ENCODE results near the gene ZIC3. TPM values are rescaled to one million over a fixed set of nuclear protein-coding genes. Genes with fewer than 3 reads are reported as not detected.
"Not testable (repeated sequence)": the region's sequence is repeated elsewhere in the genome, so short reads cannot be mapped to it uniquely, and the experiment has no call there.

The ZIC3 gene
- polyA plus RNA-seq (2012; ENCODE audit: missing spikeins), result not detected

DNA sequence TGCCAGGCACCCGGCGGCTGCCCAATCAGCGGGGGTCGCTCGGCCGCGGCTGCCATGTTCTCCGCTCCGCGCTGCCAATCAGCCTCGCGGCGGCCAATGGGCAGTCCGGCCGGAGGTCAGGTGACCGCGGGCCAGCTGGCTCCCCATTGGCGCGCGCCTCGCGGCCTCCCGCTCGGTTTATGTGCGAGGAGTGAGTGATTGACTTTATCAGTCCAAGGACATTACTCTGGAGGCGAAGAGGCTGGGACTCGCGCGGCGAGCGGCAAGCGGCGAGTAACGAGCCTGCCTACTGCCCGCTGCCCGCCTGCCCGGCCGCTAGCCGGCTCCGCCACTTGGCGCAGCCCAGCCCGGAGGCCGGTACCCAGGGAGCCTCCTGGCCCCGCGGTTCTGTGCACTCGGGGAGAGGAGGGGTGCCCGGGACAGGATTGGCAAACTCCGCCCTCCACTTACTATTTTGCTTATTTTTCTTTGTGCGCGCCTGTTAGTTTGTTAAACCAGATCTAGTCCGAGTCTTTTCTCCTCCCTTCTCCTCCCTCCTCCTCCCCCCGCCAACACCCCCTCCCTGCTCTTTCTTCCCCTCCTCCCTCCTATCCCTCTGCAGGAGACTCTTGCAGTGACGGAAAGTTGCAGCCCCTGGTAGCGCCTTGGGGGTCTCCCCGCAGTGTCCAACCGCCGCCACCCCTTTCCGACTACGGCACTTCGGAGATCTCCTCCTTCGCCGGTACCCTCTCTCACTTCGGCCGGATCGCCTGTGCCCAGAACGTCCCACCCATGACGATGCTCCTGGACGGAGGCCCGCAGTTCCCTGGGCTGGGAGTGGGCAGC lies at the start of gene ZIC3:
ZIC3 (plus strand) TSS at position 207 of the 825 bp plus-strand sequence; CDS start at position 772, 565 bp downstream.
- no peak for DNase-seq (ENCODE audit: insufficient read length)
- FAIRE-seq, result no peak
- TF ChIP-seq POLR2A (IDR thresholded peaks at IDR 0.05; ENCODE audit: low read depth, low read length) (no peak), TAF1 (IDR thresholded peaks at IDR 0.05; ENCODE audit: borderline replicate concordance, low read depth, low read length) (no peak), POLR2AphosphoS5 (IDR thresholded peaks at IDR 0.05; ENCODE audit: low read depth, low read length) (no peak)

DNA sequence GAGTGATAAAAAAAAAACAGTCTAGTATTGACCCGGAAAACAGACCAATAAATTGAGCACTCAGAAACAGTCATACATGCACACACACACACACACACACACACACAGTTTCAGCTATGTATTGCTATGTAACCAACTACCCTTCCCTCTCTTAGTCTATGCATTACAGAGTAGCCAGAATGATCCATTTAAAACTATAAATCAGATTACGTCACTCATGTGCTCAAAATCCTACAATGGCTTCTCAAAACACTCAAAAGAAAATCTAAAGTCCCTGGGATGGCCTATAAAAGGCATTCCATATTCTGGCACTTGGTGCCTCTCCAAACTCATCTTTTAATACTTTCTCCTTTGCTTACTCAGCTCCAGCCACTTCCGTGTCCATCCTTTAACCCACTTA lies 46.5 kb upstream of the ZIC3 start:
- FAIRE-seq, result no peak
- no peak for DNase-seq (ENCODE audit: insufficient read length)
- TF ChIP-seq TAF1 (IDR thresholded peaks at IDR 0.05; ENCODE audit: borderline replicate concordance, low read depth, low read length) (no peak), POLR2AphosphoS5 (IDR thresholded peaks at IDR 0.05; ENCODE audit: low read depth, low read length) (no peak), POLR2A (IDR thresholded peaks at IDR 0.05; ENCODE audit: low read depth, low read length) (no peak)

DNA sequence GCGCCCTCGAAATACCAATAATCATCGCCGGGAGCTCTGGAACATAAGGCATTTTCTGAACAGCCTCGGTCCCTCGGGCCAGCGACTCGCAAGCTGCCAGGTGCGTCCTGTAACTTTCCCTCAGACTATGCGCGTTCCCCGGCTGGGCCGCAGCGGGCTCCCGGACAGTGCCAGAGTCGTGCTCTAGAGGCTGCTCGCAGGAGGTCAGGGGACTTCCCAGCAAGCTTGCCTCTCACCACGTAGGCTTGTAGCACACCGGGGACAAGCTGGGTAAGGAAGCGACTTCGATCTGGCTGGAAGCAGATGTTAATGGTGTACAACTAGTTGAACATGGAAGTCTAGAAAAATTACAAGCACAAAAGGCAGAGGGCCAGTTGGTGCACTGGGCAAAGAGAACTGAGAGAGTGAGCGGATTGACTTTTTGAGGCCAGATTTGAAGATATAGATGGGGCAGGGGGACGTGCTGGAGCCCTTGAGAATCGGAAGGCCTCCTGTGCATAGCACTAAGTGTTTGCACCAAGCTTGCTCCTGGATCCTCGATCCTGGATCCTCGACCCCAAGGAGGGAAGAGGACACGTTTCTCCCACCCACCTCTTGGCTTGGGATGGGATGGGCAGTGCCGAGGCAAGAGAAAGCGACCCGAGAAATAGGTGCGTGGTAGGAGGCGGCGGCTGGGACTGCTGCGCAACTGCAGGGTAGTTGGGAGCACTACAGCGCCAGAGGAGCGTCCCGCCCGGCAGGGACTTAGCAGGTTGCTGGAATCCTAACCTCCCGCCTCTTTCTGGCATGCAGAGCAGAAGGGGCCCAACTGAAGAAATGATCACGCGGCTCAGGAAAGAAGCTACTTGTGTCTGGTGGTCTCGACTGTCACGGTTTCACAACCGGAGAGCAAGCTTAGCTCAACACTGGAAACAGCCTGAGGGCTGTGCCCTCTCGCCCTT lies 19.9 kb upstream of the ZIC3 start:
- no peak for FAIRE-seq

DNA sequence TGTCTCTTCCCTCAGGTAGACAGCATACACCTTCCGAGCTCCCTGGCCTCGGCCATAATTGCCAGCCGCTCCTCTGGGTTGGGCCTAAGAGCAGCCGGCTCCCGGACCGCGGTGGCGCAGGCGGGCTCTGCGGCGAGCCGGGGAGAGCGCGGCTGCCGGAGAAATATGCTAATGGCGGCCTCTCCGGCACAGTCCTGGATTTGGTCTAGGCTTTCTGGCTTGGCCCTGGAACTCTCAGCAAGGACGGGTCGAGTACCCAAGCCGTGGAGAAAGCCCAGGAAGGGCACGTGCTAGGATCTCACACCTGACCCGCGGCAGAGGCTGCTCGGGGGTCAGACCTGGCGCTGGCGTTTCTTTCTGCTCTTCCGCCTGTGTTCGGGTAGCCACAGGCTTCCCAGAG lies 18.6 kb upstream of the ZIC3 start:
- FAIRE-seq, result no peak
- DNase-seq (ENCODE audit: insufficient read length), result no peak
- TF ChIP-seq POLR2AphosphoS5 (IDR thresholded peaks at IDR 0.05; ENCODE audit: low read depth, low read length), result no peak
- no peak for TF ChIP-seq TAF1 (IDR thresholded peaks at IDR 0.05; ENCODE audit: borderline replicate concordance, low read depth, low read length)
- no peak for TF ChIP-seq POLR2A (IDR thresholded peaks at IDR 0.05; ENCODE audit: low read depth, low read length)

More for the DNA sequence above, 19.9 kb upstream of the ZIC3 start:
- TF ChIP-seq POLR2A (IDR thresholded peaks at IDR 0.05; ENCODE audit: low read depth, low read length) (no peak), POLR2AphosphoS5 (IDR thresholded peaks at IDR 0.05; ENCODE audit: low read depth, low read length) (no peak), TAF1 (IDR thresholded peaks at IDR 0.05; ENCODE audit: borderline replicate concordance, low read depth, low read length) (no peak)
- no peak for DNase-seq (ENCODE audit: insufficient read length)

DNA sequence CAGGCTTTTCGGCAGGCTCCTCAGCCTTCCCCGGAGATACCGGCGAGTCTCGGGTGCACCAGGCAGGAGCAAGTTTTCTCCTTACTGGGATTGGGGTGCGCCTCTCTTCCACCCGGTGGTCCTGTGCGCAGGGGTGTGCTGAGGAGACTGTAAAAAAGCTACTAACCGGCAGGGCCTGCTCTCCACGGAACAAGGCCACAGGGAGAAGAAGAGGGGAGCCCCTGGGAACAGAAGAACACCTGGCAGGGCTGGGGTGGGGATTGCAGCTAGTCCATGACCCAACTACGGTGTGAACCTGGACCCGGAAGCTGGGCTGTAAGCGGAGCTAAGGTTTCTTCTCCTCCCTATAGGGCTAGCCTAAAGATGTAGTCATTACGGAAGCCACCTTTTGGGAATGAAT lies 17.7 kb upstream of the ZIC3 start:
- TF ChIP-seq POLR2AphosphoS5 (IDR thresholded peaks at IDR 0.05; ENCODE audit: low read depth, low read length), result no peak
- FAIRE-seq (no peak), DNase-seq (ENCODE audit: insufficient read length) (no peak)

DNA sequence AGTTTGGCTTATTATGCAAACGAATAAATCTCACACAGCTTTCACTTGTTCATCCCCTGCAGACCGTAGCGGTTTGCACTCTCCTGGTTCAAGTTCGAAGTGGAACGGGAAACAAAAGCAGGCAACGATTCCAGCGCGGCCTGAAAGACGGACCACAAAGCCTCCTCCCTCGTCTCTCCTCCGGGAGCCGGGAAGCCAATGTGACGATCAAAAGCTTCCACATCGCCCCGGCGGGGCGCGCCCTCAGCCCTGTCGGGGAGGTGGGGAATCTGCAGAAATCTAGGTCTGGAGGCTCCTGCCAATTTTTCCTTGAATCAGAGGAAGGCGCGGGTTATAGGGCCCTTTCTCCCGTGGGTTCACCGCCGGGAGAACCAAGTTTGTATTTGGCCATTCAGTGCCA lies 16.9 kb upstream of the ZIC3 start:
- no peak for DNase-seq (ENCODE audit: insufficient read length)
- FAIRE-seq, result no peak
- TF ChIP-seq TAF1 (IDR thresholded peaks at IDR 0.05; ENCODE audit: borderline replicate concordance, low read depth, low read length), result no peak
- TF ChIP-seq POLR2A (IDR thresholded peaks at IDR 0.05; ENCODE audit: low read depth, low read length), result no peak
- TF ChIP-seq POLR2AphosphoS5 (IDR thresholded peaks at IDR 0.05; ENCODE audit: low read depth, low read length), result no peak

DNA sequence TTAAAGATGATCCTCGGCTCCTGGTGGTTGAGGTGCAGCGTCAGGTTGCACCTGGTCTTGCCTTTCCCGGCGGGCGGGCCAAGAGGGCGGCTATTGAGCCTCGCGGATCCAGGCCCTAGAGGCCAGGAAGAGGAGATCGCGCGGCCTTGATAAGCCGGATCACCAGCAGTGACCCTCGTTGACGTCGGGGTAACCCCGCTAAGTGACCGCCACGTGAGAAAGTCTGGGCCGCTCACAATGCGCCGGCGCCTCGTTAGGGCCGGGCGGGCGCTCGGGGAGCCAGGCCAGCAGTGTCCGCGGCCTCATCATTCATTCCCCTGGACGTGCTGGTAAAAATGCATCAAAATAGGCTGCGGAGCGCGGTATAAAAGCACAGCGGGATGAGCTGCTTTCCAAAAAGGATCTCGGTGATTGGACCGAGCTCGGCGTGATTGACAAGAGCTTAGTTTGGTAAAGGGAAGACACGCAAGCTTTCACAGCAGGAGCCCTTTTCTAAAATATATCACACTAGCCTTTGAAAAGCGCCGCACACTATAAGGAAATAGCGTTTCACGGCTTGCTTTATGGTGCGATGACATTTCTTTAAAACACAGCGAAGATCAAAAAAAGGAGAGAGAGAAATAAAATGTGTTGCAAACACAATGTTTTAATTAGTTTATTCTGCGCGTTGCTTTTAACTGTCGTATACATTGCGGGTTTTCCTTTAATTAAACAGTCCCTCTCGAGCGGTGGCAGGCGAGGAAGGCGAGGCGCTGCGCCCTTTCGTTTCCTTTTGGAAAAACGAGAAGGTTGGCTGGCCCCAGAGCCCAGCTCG lies 15.9 kb upstream of the ZIC3 start:
- DNase-seq (ENCODE audit: insufficient read length) (no peak), FAIRE-seq (no peak)
- TF ChIP-seq POLR2AphosphoS5 (IDR thresholded peaks at IDR 0.05; ENCODE audit: low read depth, low read length), result no peak
- no peak for TF ChIP-seq TAF1 (IDR thresholded peaks at IDR 0.05; ENCODE audit: borderline replicate concordance, low read depth, low read length)
- no peak for TF ChIP-seq POLR2A (IDR thresholded peaks at IDR 0.05; ENCODE audit: low read depth, low read length)

DNA sequence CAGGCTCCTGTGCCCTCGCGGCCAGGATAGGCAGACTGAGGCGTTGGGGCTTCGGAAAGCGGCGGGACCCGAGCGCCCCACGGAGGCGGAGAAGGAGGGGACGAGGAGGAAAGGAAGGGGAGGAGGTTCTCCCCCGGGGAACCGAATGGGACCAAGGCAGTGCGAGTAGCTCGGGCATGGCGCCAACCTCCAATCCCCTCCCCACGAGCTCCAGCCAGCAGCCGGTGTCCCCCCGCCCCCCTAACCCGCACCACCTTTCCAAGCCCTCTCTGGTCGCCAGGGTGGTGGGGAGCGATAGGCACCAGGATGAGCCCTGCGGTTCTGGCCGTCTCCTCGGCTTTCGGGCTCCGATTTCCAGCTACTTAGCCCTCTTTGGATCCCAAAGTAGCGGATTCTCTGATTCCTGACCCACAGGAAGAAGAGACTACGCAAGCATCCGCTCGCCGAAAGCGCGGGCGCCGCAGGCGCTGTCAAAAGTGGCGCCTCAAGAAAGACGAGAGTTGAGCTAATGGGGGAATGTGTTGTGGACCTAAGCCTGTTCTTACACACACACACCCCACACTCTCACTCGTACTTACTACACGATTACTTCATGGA lies 15.2 kb upstream of the ZIC3 start:
- no peak for FAIRE-seq
- TF ChIP-seq POLR2A (IDR thresholded peaks at IDR 0.05; ENCODE audit: low read depth, low read length) (no peak), TAF1 (IDR thresholded peaks at IDR 0.05; ENCODE audit: borderline replicate concordance, low read depth, low read length) (no peak), POLR2AphosphoS5 (IDR thresholded peaks at IDR 0.05; ENCODE audit: low read depth, low read length) (no peak)
- DNase-seq (ENCODE audit: insufficient read length), result no peak

DNA sequence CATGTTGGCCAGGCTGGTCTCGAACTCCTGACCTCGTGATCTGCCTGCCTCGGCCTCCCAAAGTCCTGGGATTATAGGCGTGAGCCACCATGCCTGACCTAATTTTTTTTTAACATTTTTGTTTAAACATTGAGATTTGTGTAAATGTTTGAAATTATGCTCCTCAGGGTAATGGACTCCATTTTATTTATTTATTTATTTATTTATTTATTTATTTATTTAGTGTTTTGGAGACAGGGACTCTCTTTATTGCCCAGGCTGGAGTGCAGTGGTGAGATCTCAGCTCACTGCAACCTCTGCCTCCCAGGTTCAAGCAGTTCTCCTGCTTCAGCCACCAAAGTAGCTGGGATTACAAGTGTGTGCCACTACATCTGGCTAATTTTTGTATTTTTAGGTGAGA lies 13.8 kb upstream of the ZIC3 start:
- not testable (repeated sequence) for FAIRE-seq; DNase-seq (ENCODE audit: insufficient read length)

DNA sequence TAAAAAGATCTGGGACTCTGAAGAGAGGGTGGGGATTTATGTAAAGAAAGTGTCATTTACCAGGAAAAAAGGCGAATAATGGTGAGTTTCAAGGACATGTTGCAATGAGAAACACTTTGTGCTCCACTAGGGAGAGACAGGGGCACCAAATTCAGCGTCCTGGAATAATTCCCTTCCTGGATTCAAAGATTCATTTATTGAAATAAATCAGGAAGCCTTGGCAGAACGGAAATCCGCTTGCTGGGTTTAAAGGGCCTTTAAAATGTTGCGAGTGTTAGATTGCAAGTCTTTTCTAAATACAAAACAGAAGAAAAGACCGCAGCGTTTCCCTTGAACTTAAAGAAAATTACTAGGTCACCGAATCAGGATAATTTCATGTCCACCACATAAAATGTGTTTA lies 3.8 kb upstream of the ZIC3 start:
- no peak for FAIRE-seq
- DNase-seq (ENCODE audit: insufficient read length), result no peak
- no peak for TF ChIP-seq POLR2A (IDR thresholded peaks at IDR 0.05; ENCODE audit: low read depth, low read length)
- TF ChIP-seq TAF1 (IDR thresholded peaks at IDR 0.05; ENCODE audit: borderline replicate concordance, low read depth, low read length), result no peak
- TF ChIP-seq POLR2AphosphoS5 (IDR thresholded peaks at IDR 0.05; ENCODE audit: low read depth, low read length), result no peak
